ENCODE results near the gene SUCLG2.

SUCLG2 gene, protein sequence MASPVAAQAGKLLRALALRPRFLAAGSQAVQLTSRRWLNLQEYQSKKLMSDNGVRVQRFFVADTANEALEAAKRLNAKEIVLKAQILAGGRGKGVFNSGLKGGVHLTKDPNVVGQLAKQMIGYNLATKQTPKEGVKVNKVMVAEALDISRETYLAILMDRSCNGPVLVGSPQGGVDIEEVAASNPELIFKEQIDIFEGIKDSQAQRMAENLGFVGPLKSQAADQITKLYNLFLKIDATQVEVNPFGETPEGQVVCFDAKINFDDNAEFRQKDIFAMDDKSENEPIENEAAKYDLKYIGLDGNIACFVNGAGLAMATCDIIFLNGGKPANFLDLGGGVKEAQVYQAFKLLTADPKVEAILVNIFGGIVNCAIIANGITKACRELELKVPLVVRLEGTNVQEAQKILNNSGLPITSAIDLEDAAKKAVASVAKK

GRCh38 chr3:67654099-67654843 lies at the start of gene SUCLG2:
Gene SUCLG2 (minus strand): TSS chr3:67654612. CDS start chr3:67654586, 26 bp downstream.
- ATAC-seq = peak; percentile 99
- TF ChIP-seq CSDC2 (CRISPR knock-in tag; IDR thresholded peaks at IDR 0.05) (no peak), OSR1 (CRISPR knock-in tag; IDR thresholded peaks at IDR 0.05) (no peak), TOX (CRISPR knock-in tag; IDR thresholded peaks at IDR 0.05; ENCODE audit: borderline replicate concordance) (no peak), ZFP3 (CRISPR knock-in tag; IDR thresholded peaks at IDR 0.05) (no peak), PATZ1 (CRISPR knock-in tag; IDR thresholded peaks at IDR 0.05; ENCODE audit: borderline replicate concordance) (no peak), GLIS3 (CRISPR knock-in tag; IDR thresholded peaks at IDR 0.05) (no peak), ISL1 (CRISPR knock-in tag; IDR thresholded peaks at IDR 0.05) (no peak)

- TF ChIP-seq ZNF565 (CRISPR knock-in tag; conservative IDR thresholded peaks at IDR 0.05; ENCODE audit: low read depth) = no peak
- TF ChIP-seq TOX (CRISPR knock-in tag; IDR thresholded peaks at IDR 0.05; ENCODE audit: borderline replicate concordance) = no peak
- peak; percentile 90 for TF ChIP-seq TCF4 (CRISPR knock-in tag; IDR thresholded peaks at IDR 0.05; ENCODE audit: borderline replicate concordance)
- peak; percentile 55; the same call in 1 of the 2 replicates for TF ChIP-seq TSHZ2 (CRISPR knock-in tag; IDR thresholded peaks at IDR 0.05)
- no peak for TF ChIP-seq BACH2 (CRISPR knock-in tag; IDR thresholded peaks at IDR 0.05; ENCODE audit: borderline replicate concordance)
- TF ChIP-seq SNAI2 (CRISPR knock-in tag; IDR thresholded peaks at IDR 0.05) = no peak
- no peak for TF ChIP-seq OSR1 (CRISPR knock-in tag; IDR thresholded peaks at IDR 0.05)
- ATAC-seq = no peak
These were observed 46.2 kb upstream of the SUCLG2 start for GRCh38 chr3:67700596-67700995.

GRCh38 chr3:67699882-67700281 lies 45.5 kb upstream of the SUCLG2 start:
- ATAC-seq = no peak
- TF ChIP-seq SNAI2 (CRISPR knock-in tag; IDR thresholded peaks at IDR 0.05) = no peak
- no peak for TF ChIP-seq PPARA (CRISPR knock-in tag; IDR thresholded peaks at IDR 0.05; ENCODE audit: borderline replicate concordance)
- no peak for TF ChIP-seq ARNTL (CRISPR knock-in tag; IDR thresholded peaks at IDR 0.05; ENCODE audit: borderline replicate concordance, low read depth)
- TF ChIP-seq ISL1 (CRISPR knock-in tag; IDR thresholded peaks at IDR 0.05) = no peak
- no peak for TF ChIP-seq TOX (CRISPR knock-in tag; IDR thresholded peaks at IDR 0.05; ENCODE audit: borderline replicate concordance)
- no peak for TF ChIP-seq ZNF565 (CRISPR knock-in tag; conservative IDR thresholded peaks at IDR 0.05; ENCODE audit: low read depth)
- TF ChIP-seq PATZ1 (CRISPR knock-in tag; IDR thresholded peaks at IDR 0.05; ENCODE audit: borderline replicate concordance) = no peak
- TF ChIP-seq ZFP3 (CRISPR knock-in tag; IDR thresholded peaks at IDR 0.05) = no peak
- no peak for TF ChIP-seq BACH2 (CRISPR knock-in tag; IDR thresholded peaks at IDR 0.05; ENCODE audit: borderline replicate concordance)
- no peak for TF ChIP-seq CSRNP3 (CRISPR knock-in tag; IDR thresholded peaks at IDR 0.05)
- no peak for TF ChIP-seq GLIS3 (CRISPR knock-in tag; IDR thresholded peaks at IDR 0.05)
- TF ChIP-seq TCF4 (CRISPR knock-in tag; IDR thresholded peaks at IDR 0.05; ENCODE audit: borderline replicate concordance) = no peak
- no peak for TF ChIP-seq CSDC2 (CRISPR knock-in tag; IDR thresholded peaks at IDR 0.05)
- TF ChIP-seq ZNF8 (CRISPR knock-in tag; IDR thresholded peaks at IDR 0.05) = no peak
- TF ChIP-seq ESRRG (CRISPR knock-in tag; IDR thresholded peaks at IDR 0.05) = no peak
- TF ChIP-seq, protein P1, sequence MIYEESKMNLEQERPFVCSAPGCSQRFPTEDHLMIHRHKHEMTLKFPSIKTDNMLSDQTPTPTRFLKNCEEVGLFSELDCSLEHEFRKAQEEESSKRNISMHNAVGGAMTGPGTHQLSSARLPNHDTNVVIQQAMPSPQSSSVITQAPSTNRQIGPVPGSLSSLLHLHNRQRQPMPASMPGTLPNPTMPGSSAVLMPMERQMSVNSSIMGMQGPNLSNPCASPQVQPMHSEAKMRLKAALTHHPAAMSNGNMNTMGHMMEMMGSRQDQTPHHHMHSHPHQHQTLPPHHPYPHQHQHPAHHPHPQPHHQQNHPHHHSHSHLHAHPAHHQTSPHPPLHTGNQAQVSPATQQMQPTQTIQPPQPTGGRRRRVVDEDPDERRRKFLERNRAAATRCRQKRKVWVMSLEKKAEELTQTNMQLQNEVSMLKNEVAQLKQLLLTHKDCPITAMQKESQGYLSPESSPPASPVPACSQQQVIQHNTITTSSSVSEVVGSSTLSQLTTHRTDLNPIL (CRISPR knock-in tag; IDR thresholded peaks at IDR 0.05; ENCODE audit: low read depth) = no peak
- TF ChIP-seq OSR1 (CRISPR knock-in tag; IDR thresholded peaks at IDR 0.05) = no peak
- no peak for TF ChIP-seq RARB (CRISPR knock-in tag; IDR thresholded peaks at IDR 0.05)
- TF ChIP-seq TSHZ2 (CRISPR knock-in tag; IDR thresholded peaks at IDR 0.05) = no peak

Data from SK-N-SH treated with all-trans-retinoic acid at 6 μM for 48 hours (cell line).